Kidney (tissue), 14 donors: ENCODE data around the gene SCAMP2. TPM values are rescaled to one million over a fixed set of nuclear protein-coding genes. Genes with fewer than 3 reads are reported as not detected.

ENCODE experiments used
- DNase-seq, 5 donors: peaks; one replicate each; pipeline ENCODE4 v3.0.0-alpha.2; 2013 to 2020
- FAIRE-seq: peaks from 2 replicates; lab custom pipeline; 2012; peaks lifted over from hg19 to GRCh38; lab: Jason Lieb, UNC
- H3K27ac ChIP-seq, 2 donors: one replicate each; pipeline ENCODE4 v1.7.0; 2013; ENCODE audit warnings: low read depth in 2 of 2, low read length in 2 of 2, inconsistent platforms in 1 of 2
- H3K27me3 ChIP-seq: one replicate; pipeline ENCODE4 v1.7.1; 2013; ENCODE audit warnings: low read length, inconsistent platforms; ENCODE audit not compliant: control insufficient read depth, insufficient read depth
- H3K36me3 ChIP-seq, 3 donors: one replicate each; pipeline versions ENCODE4 v1.7.0 to v1.7.1; 2013; ENCODE audit warnings: low read length in 3 of 3, control low read depth in 1 of 3, inconsistent platforms in 1 of 3; ENCODE audit not compliant: insufficient read depth in 3 of 3, control insufficient read depth in 2 of 3
- H3K4me1 ChIP-seq, 3 donors: one replicate each; pipeline versions ENCODE4 v1.7.0 to v1.7.1; 2013; ENCODE audit warnings: low read length in 3 of 3, inconsistent platforms in 1 of 3, low read depth in 1 of 3; ENCODE audit not compliant: control insufficient read depth in 2 of 3, insufficient read depth in 2 of 3
- H3K4me3 ChIP-seq, 3 donors: one replicate each; pipeline versions ENCODE4 v1.7.0 to v1.8.1; 2013; ENCODE audit warnings: low read length in 3 of 3, control low read depth in 1 of 3, inconsistent platforms in 1 of 3
- H3K9ac ChIP-seq, 3 donors: one replicate each; pipeline versions ENCODE4 v1.7.0 to v1.7.1; 2013; ENCODE audit warnings: low read length in 3 of 3, control low read depth in 1 of 3, inconsistent platforms in 1 of 3
- H3K9me3 ChIP-seq, 3 donors: one replicate each; pipeline versions ENCODE4 v1.7.0 to v1.7.1; 2013; ENCODE audit warnings: low read length in 3 of 3, control low read depth in 1 of 3, inconsistent platforms in 1 of 3; ENCODE audit not compliant: control insufficient read depth in 2 of 3, insufficient read depth in 1 of 3
- CTCF ChIP-seq: IDR thresholded peaks from 3 replicates; pipeline ENCODE4 v1.5.1; 2012; ENCODE audit warnings: mild to moderate bottlenecking, moderate library complexity, borderline replicate concordance; ENCODE audit not compliant: insufficient read depth; ENCODE audit errors: extremely low read depth
- intact Hi-C: fragments of 100-400 bp; cut with DNase I; formaldehyde crosslinking; loops from one replicate; pipeline ENCODE4 v1.11.1; 2022
- polyA plus RNA-seq: library from polyadenylated mRNA; stranded (reverse); fragments of 350-450 nt; fragmentation: Illumina TruSeq; extraction: RNeasy Lipid Tissue Mini Kit (QIAGEN cat#74804); gene quantifications from one replicate; pipeline ENCODE4 v1.2.3, GENCODE V29; 2014; ENCODE audit warnings: low read depth, low replicate concordance; ENCODE audit not compliant: insufficient read depth
- total RNA-seq: library from RNA; stranded (reverse); fragmentation: NEBNext Ultra II Directional; extraction: Animal tissue kit (Norgen Biotek cat#: 25700); gene quantifications from one replicate; pipeline ENCODE4 v1.2.1, GENCODE V29; 2021
- donor health status: control.
- donor health status: control.
- donor health status: control.
- donor health status: control.
- donor health status: control.
- donor health status: DM: yes; HTN: yes; CAD: no.
- donor health status: Normal renal cell carcinoma (clear cell type).

Gene SCAMP2
- total and polyA plus RNA-seq, 2 donors from 2014 or later, result 87.9 to 102 TPM

GRCh38 chr15:74799856-74800558, 73.2 kb downstream of the SCAMP2 start:
- TF ChIP-seq CTCF, result peak; percentile 96
- no peak overlapping the region for H3K9ac ChIP-seq
- H3K4me1 ChIP-seq, result peaks cover 0 to 6% (median 0%) of the 10 kb centered on the region in 3 donors
- DNase-seq, result peak; percentile 65 to 84 (median 76)
- no peaks in the 10 kb centered on the region for H3K27me3 ChIP-seq
- FAIRE-seq, result no peak
- H3K36me3 ChIP-seq, result peaks cover 0 to 15% (median 3%) of the 10 kb centered on the region in 3 donors
- intact Hi-C loops, result no loop called here
- H3K27ac ChIP-seq, result no peak overlapping the region
- no peaks in the 10 kb centered on the region for H3K9me3 ChIP-seq
- H3K4me3 ChIP-seq, result no peak overlapping the region

GRCh38 chr15:74799255-74799855, 73.8 kb downstream of the SCAMP2 start:
- Histone ChIP-seq H3K36me3 (peaks cover 0 to 15% (median 3%) of the 10 kb centered on the region in 3 donors), H3K9ac (no peak overlapping the region)

GRCh38 chr15:74798388-74799254, 74.5 kb downstream of the SCAMP2 start:
- Histone ChIP-seq H3K4me3 (no peak overlapping the region), H3K27me3 (no peaks in the 10 kb centered on the region), H3K36me3 (peaks cover 0 to 15% (median 3%) of the 10 kb centered on the region in 3 donors), H3K9ac (no peak overlapping the region), H3K4me1 (peaks cover 0 to 6% (median 0%) of the 10 kb centered on the region in 3 donors), H3K27ac (no peak overlapping the region), H3K9me3 (no peaks in the 10 kb centered on the region)
- TF ChIP-seq CTCF, result no peak
- peak in 1 of 5 donors; percentile 83 for DNase-seq
- intact Hi-C loops, result no loop called here
- FAIRE-seq, result no peak

More at GRCh38 chr15:74799255-74799855, 73.8 kb downstream of the SCAMP2 start:
- FAIRE-seq (no peak), DNase-seq (no peak)
- Histone ChIP-seq H3K4me3 (no peak overlapping the region), H3K27me3 (no peaks in the 10 kb centered on the region), H3K4me1 (peaks cover 0 to 6% (median 0%) of the 10 kb centered on the region in 3 donors), H3K9me3 (no peaks in the 10 kb centered on the region), H3K27ac (no peak overlapping the region)
- intact Hi-C loops, result no loop called here
- TF ChIP-seq CTCF, result no peak
